Neural crest cell (in vitro differentiated cells): Measurements from ENCODE around the gene ZDHHC11B. TPM values are rescaled to one million over a fixed set of nuclear protein-coding genes. Genes with fewer than 3 reads are reported as not detected.
"Not testable (repeated sequence)": the region's sequence is repeated elsewhere in the genome, so short reads cannot be mapped to it uniquely, and the experiment has no call there.

Experiments
- DNase-seq: peaks from one replicate; pipeline ENCODE4 v3.0.0; 2021; ENCODE audit warnings: low read depth, mixed read lengths, low spot score
- H3K27ac Mint-ChIP-seq: one replicate; pipeline ENCODE4 v1.8.0; 2021; ENCODE audit warnings: mild to moderate bottlenecking, mixed read lengths; ENCODE audit not compliant: unreplicated experiment
- H3K27me3 Mint-ChIP-seq: 2 replicates; pipeline ENCODE4 v1.8.0; 2021; ENCODE audit warnings: low read depth, mild to moderate bottlenecking, mixed read lengths
- H3K36me3 Mint-ChIP-seq: 2 replicates; pipeline ENCODE4 v1.8.0; 2021; ENCODE audit warnings: low read depth, mild to moderate bottlenecking, mixed read lengths
- H3K4me1 Mint-ChIP-seq: 2 replicates; pipeline ENCODE4 v1.8.0; 2021; ENCODE audit warnings: mixed read lengths
- H3K4me3 Mint-ChIP-seq: one replicate; pipeline ENCODE4 v1.8.0; 2021; ENCODE audit warnings: mild to moderate bottlenecking, mixed read lengths
- H3K9me3 Mint-ChIP-seq: 2 replicates; pipeline ENCODE4 v1.8.0; 2021; ENCODE audit warnings: mixed read lengths
- CTCF ChIP-seq: fragments of 200-600 bp; sonication (generic); conservative IDR thresholded peaks from 2 replicates; pipeline ENCODE4 v1.5.0; 2021; ENCODE audit warnings: antibody characterized with exemption, mild to moderate bottlenecking
- long read RNA-seq: library from polyadenylated mRNA; unstranded; transcript quantifications from one replicate; pipeline ENCODE4 v2.0.0, GENCODE V29; 2020
- total RNA-seq: library from RNA; stranded (reverse); gene quantifications from 2 replicates; pipeline ENCODE4 v1.2.1, GENCODE V29; 2021

Gene ZDHHC11B
- 3.0 and 3.5 TPM in 2 replicates for total RNA-seq
- long read RNA-seq = 0 reads

- not testable (repeated sequence) for H3K4me1 Mint-ChIP-seq, H3K9me3 Mint-ChIP-seq, H3K27ac Mint-ChIP-seq
- Mint-ChIP-seq H3K27me3 (peaks cover 15% of the 10 kb centered on the region), H3K4me3 (peak within 1 kb of the TSS; percentile 73), H3K36me3 (peaks cover 11% of the 10 kb centered on the region)
- peak; percentile 78 for DNase-seq
Measured at GRCh38 chr5:784428-785177, at the start of gene ZDHHC11B. ZDHHC11B (minus strand) TSS chr5:784729; CDS start chr5:766919, 17,810 bp downstream.

- not testable (repeated sequence) for H3K36me3 Mint-ChIP-seq, H3K27ac Mint-ChIP-seq, H3K9me3 Mint-ChIP-seq, DNase-seq, H3K27me3 Mint-ChIP-seq, H3K4me1 Mint-ChIP-seq, H3K4me3 Mint-ChIP-seq
Measured at GRCh38 chr5:834013-834412, 49.5 kb upstream of the ZDHHC11B start.

- H3K27me3 Mint-ChIP-seq, DNase-seq, H3K9me3 Mint-ChIP-seq, H3K4me1 Mint-ChIP-seq, H3K27ac Mint-ChIP-seq, H3K4me3 Mint-ChIP-seq: not testable (repeated sequence)
- H3K36me3 Mint-ChIP-seq = peaks cover 14% of the 10 kb centered on the region
Measured at GRCh38 chr5:828194-828593, 43.7 kb upstream of the ZDHHC11B start.

- not testable (repeated sequence) for H3K4me3 Mint-ChIP-seq, H3K27ac Mint-ChIP-seq, H3K27me3 Mint-ChIP-seq, H3K4me1 Mint-ChIP-seq, DNase-seq, H3K9me3 Mint-ChIP-seq
- peaks cover 21% of the 10 kb centered on the region for H3K36me3 Mint-ChIP-seq
Measured at GRCh38 chr5:825544-825943, 41.0 kb upstream of the ZDHHC11B start.

GRCh38 chr5:821504-821903 lies 37.0 kb upstream of the ZDHHC11B start:
- DNase-seq = no peak
- no peaks in the 10 kb centered on the region for H3K4me1 Mint-ChIP-seq
- no peaks in the 10 kb centered on the region for H3K9me3 Mint-ChIP-seq
- no peak for TF ChIP-seq CTCF
- H3K4me3 Mint-ChIP-seq = no peak overlapping the region
- H3K36me3 Mint-ChIP-seq = peaks cover 25% of the 10 kb centered on the region
- H3K27me3 Mint-ChIP-seq = no peaks in the 10 kb centered on the region
- H3K27ac Mint-ChIP-seq = no peak overlapping the region

GRCh38 chr5:820245-820644 lies 35.7 kb upstream of the ZDHHC11B start:
- Mint-ChIP-seq H3K9me3 (no peaks in the 10 kb centered on the region), H3K27me3 (no peaks in the 10 kb centered on the region), H3K4me1 (no peaks in the 10 kb centered on the region)

GRCh38 chr5:819078-819477 lies 34.5 kb upstream of the ZDHHC11B start:
- no peak for TF ChIP-seq CTCF
- Mint-ChIP-seq H3K4me3 (no peak overlapping the region), H3K27me3 (no peaks in the 10 kb centered on the region), H3K27ac (no peak overlapping the region), H3K4me1 (no peaks in the 10 kb centered on the region), H3K9me3 (no peaks in the 10 kb centered on the region), H3K36me3 (peaks cover 28% of the 10 kb centered on the region)
- DNase-seq = no peak

More at GRCh38 chr5:820245-820644, 35.7 kb upstream of the ZDHHC11B start:
- Mint-ChIP-seq H3K36me3 (peaks cover 31% of the 10 kb centered on the region), H3K4me3 (no peak overlapping the region), H3K27ac (no peak overlapping the region)
- no peak for DNase-seq
- no peak for TF ChIP-seq CTCF
